ENCODE results near the gene VWA1.

Gene VWA1

GRCh38 chr1:1399187-1399871, 36.2 kb upstream of the VWA1 start, which contains the start of gene CCNL2 (continued):
- TF ChIP-seq INSM2 (tag by site-specific recombination; IDR thresholded peaks at IDR 0.05) (no peak; the same call in 1 of the 2 replicates), HOXC10 (CRISPR knock-in tag; IDR thresholded peaks at IDR 0.05) (no peak), ZNF404 (tag by site-specific recombination; IDR thresholded peaks at IDR 0.05) (no peak), ZNF529 (tag by site-specific recombination; IDR thresholded peaks at IDR 0.05; ENCODE audit: insufficient replicate concordance) (no peak), ZNF521 (tag by site-specific recombination; IDR thresholded peaks at IDR 0.05) (no peak), ZBTB48 (tag by site-specific recombination; IDR thresholded peaks at IDR 0.05) (peak; percentile 86; the same call in 1 of the 2 replicates), ZNF121 (tag by site-specific recombination; IDR thresholded peaks at IDR 0.05) (no peak), ATF2 (tag by site-specific recombination; IDR thresholded peaks at IDR 0.05; ENCODE audit: low read depth) (no peak), ZNF555 (tag by site-specific recombination; conservative IDR thresholded peaks at IDR 0.05) (no peak), ZBTB21 (tag by site-specific recombination; IDR thresholded peaks at IDR 0.05) (no peak), ZNF610 (tag by site-specific recombination; IDR thresholded peaks at IDR 0.05; ENCODE audit: borderline replicate concordance) (no peak), ZNF626 (tag by site-specific recombination; IDR thresholded peaks at IDR 0.05) (no peak), ZNF202 (tag by site-specific recombination; IDR thresholded peaks at IDR 0.05; ENCODE audit: borderline replicate concordance) (no peak), OSR2 (tag by site-specific recombination; IDR thresholded peaks at IDR 0.05) (no peak), PBX3 (CRISPR knock-in tag; IDR thresholded peaks at IDR 0.05) (peak; percentile 99), ZNF660 (tag by site-specific recombination; IDR thresholded peaks at IDR 0.05) (0 out of 2 replicates have a peak, but pooled peaks have one; percentile 62), ZNF785 (tag by site-specific recombination; IDR thresholded peaks at IDR 0.05) (no peak), ZNF148 (tag by site-specific recombination; IDR thresholded peaks at IDR 0.05; ENCODE audit: borderline replicate concordance) (no peak), KLF7 (tag by site-specific recombination; IDR thresholded peaks at IDR 0.05; ENCODE audit: borderline replicate concordance) (no peak), KLF1 (tag by site-specific recombination; IDR thresholded peaks at IDR 0.05) (peak; percentile 76), ZNF791 (tag by site-specific recombination; IDR thresholded peaks at IDR 0.05) (no peak), ZNF654 (tag by site-specific recombination; IDR thresholded peaks at IDR 0.05; ENCODE audit: low read depth) (no peak), HOXA7 (CRISPR knock-in tag; IDR thresholded peaks at IDR 0.05; ENCODE audit: borderline replicate concordance) (no peak), ZNF292 (tag by site-specific recombination; IDR thresholded peaks at IDR 0.05; ENCODE audit: borderline replicate concordance, low read depth) (no peak), ZNF26 (tag by site-specific recombination; IDR thresholded peaks at IDR 0.05) (no peak), ZNF510 (tag by site-specific recombination; IDR thresholded peaks at IDR 0.05; ENCODE audit: insufficient replicate concordance) (no peak), ZNF37A (tag by site-specific recombination; IDR thresholded peaks at IDR 0.05) (no peak), ZNF184 (tag by site-specific recombination; IDR thresholded peaks at IDR 0.05) (no peak), ZNF426 (tag by site-specific recombination; IDR thresholded peaks at IDR 0.05) (no peak), ZNF354C (tag by site-specific recombination; IDR thresholded peaks at IDR 0.05; ENCODE audit: borderline replicate concordance, low read depth) (no peak)
